ENCODE data around the gene TREML4.

- TF ChIP-seq TAF1 (IDR thresholded peaks at IDR 0.05; ENCODE audit: borderline replicate concordance, low read depth, low read length), result no peak
- TF ChIP-seq CTCF (IDR thresholded peaks at IDR 0.05 in 2 of 3, conservative IDR thresholded peaks at IDR 0.05 in 1 of 3; ENCODE audit: control insufficient read depth in 2 of 3, extremely low read depth in 1 of 3, insufficient read depth in 1 of 3, low read depth in 3 of 3, low read length in 3 of 3), result no peak
- TF ChIP-seq USF2 (IDR thresholded peaks at IDR 0.05; ENCODE audit: borderline replicate concordance, low read depth, low read length), result no peak
- TF ChIP-seq ETV6 (conservative IDR thresholded peaks at IDR 0.05 in 1 of 2, IDR thresholded peaks at IDR 0.05 in 1 of 2; ENCODE audit: borderline replicate concordance in 1 of 2, low read depth in 1 of 2), result no peak
- no peak for TF ChIP-seq MXI1 (IDR thresholded peaks at IDR 0.05; ENCODE audit: low read depth, low read length)
- TF ChIP-seq ZNF384 (IDR thresholded peaks at IDR 0.05; ENCODE audit: borderline replicate concordance, low read depth, low read length), result no peak
These were observed 49.0 kb upstream of the TREML4 start for GRCh38 chr6:41179163-41179562.
